Astrocyte (in vitro differentiated cells and primary cell): Measurements from ENCODE around the gene IFIT1.

Experiments used
- CTCF ChIP-seq: IDR thresholded peaks from 2 replicates; pipeline ENCODE4 v1.5.1; 2011; ENCODE audit warnings: low read depth, mild to moderate bottlenecking, inconsistent platforms, low read length, moderate library complexity; ENCODE audit not compliant: insufficient read depth
- EZH2 ChIP-seq: IDR thresholded peaks from 2 replicates; pipeline ENCODE4 v1.6.1; 2012; ENCODE audit warnings: mild to moderate bottlenecking, low read length, inconsistent platforms; ENCODE audit not compliant: insufficient read depth

GRCh38 chr10:89440226-89441009, 48.0 kb downstream of the IFIT1 start:
- TF ChIP-seq CTCF, result no peak
- no peak for TF ChIP-seq EZH2
